A549 (cell line): ENCODE data around the gene BABAM1.

ENCODE experiments used
- CTCF ChIP-seq: fragments of >200 bp; sonication (Bioruptor Twin); formaldehyde crosslinking; IDR thresholded peaks from 3 replicates; pipeline ENCODE4 v1.5.1; 2016
- NFE2L2 ChIP-seq: fragments of 150-350 bp; conservative IDR thresholded peaks from 2 replicates; pipeline ENCODE4 v1.6.1; 2014; ENCODE audit warnings: low read length

- no peak for TF ChIP-seq CTCF
- no peak for TF ChIP-seq NFE2L2
These were observed 32.3 kb upstream of the BABAM1 start for GRCh38 chr19:17234911-17235299.
